Testis (tissue), 2 donors: ENCODE data around the gene OXCT1.

Source experiments
- CTCF ChIP-seq, 3 experiments: fragments of 450-650 bp in 2 of 3; fragments of 200-600 bp in 1 of 3; sonication (generic) in 1 of 3; IDR thresholded peaks; one replicate each; pipeline ENCODE4 v1.5.1; 2016 to 2019; ENCODE audit warnings: antibody characterized with exemption in 3 of 3, mild to moderate bottlenecking in 2 of 3, moderate library complexity in 1 of 3
- POLR2A ChIP-seq: fragments of 450-650 bp; IDR thresholded peaks from one replicate; pipeline ENCODE4 v1.6.1; 2017; ENCODE audit warnings: antibody characterized with exemption, mild to moderate bottlenecking, moderate library complexity

GRCh38 chr5:41827792-41828191 lies 42.4 kb downstream of the OXCT1 start:
- TF ChIP-seq CTCF (IDR thresholded peaks at IDR 0.05): no peak
- no peak for TF ChIP-seq POLR2A
